K562 (cell line): ENCODE results near the gene PPP1R13L. TPM values are rescaled to one million over a fixed set of nuclear protein-coding genes. Genes with fewer than 3 reads are reported as not detected.

Experiments
- ATAC-seq: fragments of 200-7000 bp; cut with Tn5 transposase; 3 replicates; pipeline ENCODE4 v1.9.1; 2020; ENCODE audit warnings: moderate library complexity
- BruUV-seq: library from RNA; stranded (reverse); fragments of 400-500 nt; replicated peaks from 2 replicates; lab custom pipeline; 2021; lab: Mats Ljungman, UMichigan
- CTCF ChIA-PET: fragments of 300-600 bp; formaldehyde crosslinking; extraction: SDS; loops from one replicate; lab custom pipeline; 2021; ENCODE audit warnings: low intra/inter-chr PET ratio; lab: Yijun Ruan, JAX
- POLR2A ChIA-PET: fragments of 300-600, 350-650 bp; sonication (Branson Sonifier 250); formaldehyde crosslinking; extraction: SDS; loops from one replicate; lab custom pipeline; 2021; ENCODE audit warnings: antibody characterized with exemption, inconsistent platforms; lab: Yijun Ruan, JAX
- DNase-seq, 4 experiments: peaks; one replicate each; pipeline versions ENCODE4 v3.0.0 to v3.0.0-alpha.2; 2011 to 2018; ENCODE audit warnings: low spot score in 3 of 4, mixed read lengths in 3 of 4; ENCODE audit errors: extremely low read depth in 1 of 4
- FAIRE-seq: peaks from 2 replicates; lab custom pipeline; 2011; peaks lifted over from hg19 to GRCh38; lab: Jason Lieb, UNC
- H2AFZ ChIP-seq: 2 replicates; pipeline ENCODE4 v1.6.0; 2011; ENCODE audit warnings: low read depth, low read length, control low read depth, inconsistent platforms
- H3K27ac ChIP-seq: fragments of 200-600 bp; 3 replicates; pipeline ENCODE4 v1.8.0; 2011; ENCODE audit warnings: low read depth, mild to moderate bottlenecking, control low read depth, inconsistent platforms, low read length, moderate library complexity, mixed read lengths; ENCODE audit errors: extremely low read depth
- H3K27me3 ChIP-seq, 2 experiments: fragments of 300-600 bp in 1 of 2; 2 replicates in 1 of 2; 3 replicates in 1 of 2; pipeline versions ENCODE4 v1.6.0 to v1.8.0; 2011; ENCODE audit warnings: inconsistent platforms in 2 of 2, low read length in 2 of 2, mild to moderate bottlenecking in 1 of 2, mixed read lengths in 1 of 2, moderate library complexity in 1 of 2; ENCODE audit not compliant: control insufficient read depth in 2 of 2, insufficient read depth in 2 of 2
- H3K36me3 ChIP-seq: fragments of 300-600 bp; 3 replicates; pipeline ENCODE4 v1.8.0; 2011; ENCODE audit warnings: mild to moderate bottlenecking, low read length, inconsistent platforms; ENCODE audit not compliant: control insufficient read depth, insufficient read depth
- H3K4me1 ChIP-seq, 2 experiments: fragments of 200-600 bp in 1 of 2; replicated peaks in 1 of 2; 2 replicates in 1 of 2; 3 replicates in 1 of 2; pipeline versions ENCODE4 v1.5.1 to v1.8.0; 2011; ENCODE audit warnings: inconsistent platforms in 2 of 2, low read length in 2 of 2, mild to moderate bottlenecking in 1 of 2, mixed read lengths in 1 of 2, moderate library complexity in 1 of 2; ENCODE audit not compliant: control insufficient read depth in 2 of 2, insufficient read depth in 2 of 2
- H3K4me2 ChIP-seq: 2 replicates; pipeline ENCODE4 v1.6.1; 2011; ENCODE audit warnings: low read length, control low read depth, inconsistent platforms, mixed read lengths; ENCODE audit not compliant: insufficient read depth
- H3K4me3 ChIP-seq: fragments of 200-600 bp; sonication (generic), shearing (Covaris generic); 2 replicates; pipeline ENCODE4 v1.5.1; 2016; ENCODE audit warnings: control low read depth, inconsistent platforms
- H3K79me2 ChIP-seq: fragments of 200-600 bp; 3 replicates; pipeline ENCODE4 v1.8.0; 2011; ENCODE audit warnings: low read length, inconsistent platforms; ENCODE audit not compliant: control insufficient read depth, insufficient read depth
- H3K9ac ChIP-seq, 2 experiments: 2 replicates each; pipeline versions ENCODE4 v1.6.0 to v1.6.1; 2011; ENCODE audit warnings: low read depth in 2 of 2, low read length in 2 of 2, control low read depth in 1 of 2, inconsistent platforms in 1 of 2, mild to moderate bottlenecking in 1 of 2, mixed read lengths in 1 of 2; ENCODE audit not compliant: insufficient read depth in 1 of 2
- H3K9me1 ChIP-seq: one replicate; pipeline ENCODE4 v1.6.0; 2011; ENCODE audit warnings: inconsistent platforms, mild to moderate bottlenecking, low read length, moderate library complexity; ENCODE audit not compliant: control insufficient read depth, insufficient read depth
- H3K9me3 ChIP-seq: replicated peaks from 2 replicates; pipeline ENCODE4 v1.5.1; 2011; ENCODE audit warnings: low read depth, low read length, inconsistent platforms; ENCODE audit not compliant: control insufficient read depth, insufficient read depth
- H4K20me1 ChIP-seq: replicated peaks from 2 replicates; pipeline ENCODE4 v1.6.1; 2011; ENCODE audit warnings: low read length, inconsistent platforms, mixed read lengths; ENCODE audit not compliant: control insufficient read depth, insufficient read depth
- EP400 ChIP-seq: fragments of 450-650 bp; IDR thresholded peaks from 2 replicates; pipeline ENCODE4 v1.6.1; 2017; ENCODE audit warnings: antibody characterized with exemption, mild to moderate bottlenecking, moderate library complexity
- L3MBTL2 ChIP-seq: fragments of 450-650 bp; IDR thresholded peaks from 2 replicates; pipeline ENCODE4 v1.6.1; 2016; ENCODE audit warnings: mild to moderate bottlenecking, moderate library complexity
- NR2C1 ChIP-seq, 2 experiments: fragments of 450-650 bp; IDR thresholded peaks; 2 replicates each; pipeline ENCODE4 v1.6.1; 2017; ENCODE audit warnings: mild to moderate bottlenecking in 2 of 2, antibody characterized with exemption in 1 of 2, inconsistent platforms in 1 of 2, missing compliant biosample characterization in 1 of 2, missing genetic modification characterization in 1 of 2
- POLR2G ChIP-seq: fragments of 200-400 bp; formaldehyde crosslinking; IDR thresholded peaks from 2 replicates; pipeline ENCODE4 v1.6.1; 2017; ENCODE audit warnings: low read depth, mild to moderate bottlenecking, antibody characterized with exemption, low read length, moderate library complexity
- RBFOX2 ChIP-seq: fragments of 200-400 bp; formaldehyde crosslinking; IDR thresholded peaks from 2 replicates; pipeline ENCODE4 v1.6.1; 2017; ENCODE audit warnings: low read depth, mild to moderate bottlenecking, low read length, moderate library complexity
- SMARCA5 ChIP-seq: fragments of 450-650 bp; IDR thresholded peaks from 2 replicates; pipeline ENCODE4 v1.6.1; 2016
- ZNF408 ChIP-seq: fragments of 250-450 bp; sonication (Bioruptor Pico); IDR thresholded peaks from 2 replicates; pipeline ENCODE4 v1.4.0; 2020; ENCODE audit warnings: low read depth, mild to moderate bottlenecking, moderate library complexity
- ZNF57 ChIP-seq: fragments of 450-650 bp; formaldehyde crosslinking; IDR thresholded peaks from 2 replicates; pipeline ENCODE4 v1.4.0; 2020; ENCODE audit warnings: mild to moderate bottlenecking, moderate library complexity
- WGBS: fragments of 100-300 bp; shearing (Covaris generic); methylation state at CpG from one replicate; pipeline ENCODE4 v1.1.6; 2016; ENCODE audit warnings: low coverage, mixed read lengths; ENCODE audit not compliant: insufficient coverage; ENCODE audit errors: missing lambda C conversion rate; 5-methylcytosine and 5-hydroxymethylcytosine counted together
- in situ Hi-C: fragments of 300-500 bp; cut with MboI; formaldehyde crosslinking; loops from 4 replicates; pipeline ENCODE4 v1.15.0; 2018; ENCODE audit warnings: inconsistent platforms, mixed read lengths
- intact Hi-C: fragments of 100-400 bp; cut with micrococcal nuclease; formaldehyde crosslinking; loops from 2 replicates; pipeline ENCODE4 v1.14.2; 2022
- polyA plus RNA-seq, 8 experiments: library from polyadenylated mRNA; depleted of rRNA in 4 of 8; stranded (reverse) in 5 of 8; unstranded in 3 of 8; fragments of >200 nt; fragmentation: Nextera tagmentation in 2 of 8; fragmentation: Illumina TruSeq in 1 of 8; extraction: Ambion mirVana in 2 of 8; extraction: Trizol in 1 of 8; gene quantifications; 2 replicates each; pipeline versions ENCODE4 v1.2.1 to v1.2.3, GENCODE V29; 2011 to 2014; ENCODE audit warnings: inconsistent platforms in 1 of 8, missing spikeins in 1 of 8
- total RNA-seq, 7 experiments: library from RNA; depleted of rRNA in 6 of 7; stranded (reverse); fragments of >200 nt in 6 of 7; fragmentation: Illumina TruSeq in 2 of 7; extraction: Trizol in 2 of 7; gene quantifications; 2 replicates each; pipeline versions ENCODE4 v1.2.1 to v1.2.3, GENCODE V29; 2011 to 2021; ENCODE audit warnings: low replicate concordance in 1 of 7

PPP1R13L gene
- total and polyA plus RNA-seq, 9 of the 15 experiments (the other 6 are each of a cell fraction or from before 2014, with no cell fraction given) = 0.32 to 6.7 (median 2.0) TPM

- no peaks in the 10 kb centered on the region for H4K20me1 ChIP-seq
- no peaks in the 10 kb centered on the region for H3K9me3 ChIP-seq
- peaks cover 12 to 53% of the 10 kb centered on the region in 2 experiments; a peak in 4 of 5 replicates for H3K4me1 ChIP-seq
- no TSS peak for BruUV-seq
- no peak overlapping the region for H3K4me2 ChIP-seq
- H3K36me3 ChIP-seq = peaks cover 56% of the 10 kb centered on the region; the same call in 2 of the 3 replicates
- H3K4me3 ChIP-seq = no peak overlapping the region
- no peak for ATAC-seq
- in situ Hi-C loops (no loop called here), intact Hi-C loops (no loop called here)
- DNase-seq = no peak
- no peak overlapping the region for H3K27ac ChIP-seq
- 70% methylated on average over 2 of the region's 3 CpGs for WGBS
- no peaks in the 10 kb centered on the region for H3K9me1 ChIP-seq
- no peak for FAIRE-seq
- H3K79me2 ChIP-seq = peaks cover 24% of the 10 kb centered on the region
- H3K9ac ChIP-seq = peak overlapping the region in 1 of 2 experiments; percentile 64; a peak in 1 of 4 replicates
- H3K27me3 ChIP-seq = no peaks in the 10 kb centered on the region
- no peak overlapping the region for H2AFZ ChIP-seq
- TF ChIP-seq NR2C1 (IDR thresholded peaks at IDR 0.05) (no peak), NR2C1 (tag; IDR thresholded peaks at IDR 0.05) (no peak), ZNF408 (no peak), POLR2G (peak; percentile 37; the same call in 1 of the 2 replicates), L3MBTL2 (no peak), EP400 (no peak), SMARCA5 (no peak), RBFOX2 (peak; percentile 40; the same call in 1 of the 2 replicates), ZNF57 (CRISPR knock-in tag) (no peak)
- ChIA-PET CTCF (no interaction called here), POLR2A (interaction anchor here (0.9 to 1.4 kb wide), 2 partner anchors 13 to 14 kb away, joined by 4 to 6 read pairs; no protein-coding TSS in a partner anchor)
Observed at GRCh38 chr19:45419895-45420294, 15.0 kb upstream of the PPP1R13L start.
